ENCODE data around the gene GPSM3. TPM values are rescaled to one million over a fixed set of nuclear protein-coding genes. Genes with fewer than 3 reads are reported as not detected.

GPSM3 gene
- total RNA-seq, 1 experiment from 2014 or later: 2.0 TPM

DNA sequence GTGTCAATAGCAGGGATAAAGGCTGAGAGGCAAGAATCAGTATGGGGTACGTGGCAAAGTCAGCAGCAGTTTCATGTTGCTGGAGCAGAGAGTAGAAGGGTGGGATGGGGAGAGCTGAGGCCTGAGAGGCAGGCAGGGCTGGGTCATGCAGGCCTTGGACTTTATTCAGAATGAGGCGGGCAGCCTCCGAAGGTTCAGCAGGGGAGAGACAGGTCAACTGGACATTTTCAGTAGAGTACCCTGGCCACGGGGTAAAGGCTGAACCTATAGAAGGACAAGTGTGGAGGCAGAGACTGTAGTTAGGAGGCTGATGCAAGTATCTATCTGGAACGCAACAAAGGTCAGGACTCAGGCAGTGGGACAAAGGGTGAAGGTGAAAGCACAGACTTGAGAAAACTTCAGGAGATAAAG, 17.8 kb upstream of the GPSM3 start:
- intact Hi-C loops (cut with micrococcal nuclease; ENCODE audit: unreplicated experiment): no loop called here
- CTCF ChIA-PET: no interaction called here
- ATAC-seq (peak; percentile 44), DNase-seq (ENCODE audit: low read depth, low spot score) (no peak)
- in situ Hi-C loops (cut with HindIII; ENCODE audit: low pct_unique_long_range_greater_than_20kb, low sequenced_read_pairs): no loop called here
- no peak overlapping the region for H3K27ac ChIP-seq (ENCODE audit: low read length)
- no peak overlapping the region for H3K4me3 ChIP-seq (ENCODE audit: low read depth in 2 of 2, low read length in 2 of 2)
- POLR2A ChIA-PET: no interaction called here
- no TSS peak for BruUV-seq (replicated peaks)
- no peaks in the 10 kb centered on the region for H3K9me3 ChIP-seq (ENCODE audit: control insufficient read depth, insufficient read depth, low read depth, low read length)
- H3K4me1 ChIP-seq (ENCODE audit: control insufficient read depth, insufficient read depth, low read length): no peaks in the 10 kb centered on the region
- no peaks in the 10 kb centered on the region for H3K27me3 ChIP-seq (ENCODE audit: control insufficient read depth, insufficient read depth, low read length)
- no peak for TF ChIP-seq SIN3A (IDR thresholded peaks at IDR 0.05; ENCODE audit: borderline replicate concordance, insufficient read depth, low read depth, low read length)
- TF ChIP-seq TCF7L2 (IDR thresholded peaks at IDR 0.05; ENCODE audit: low read depth, low read length): no peak
- TF ChIP-seq REST (IDR thresholded peaks at IDR 0.05; ENCODE audit: insufficient read depth in 1 of 2, low read depth in 2 of 2, low read length in 1 of 2): no peak
- no peak for TF ChIP-seq POLR2AphosphoS5 (IDR thresholded peaks at IDR 0.05; ENCODE audit: low read depth, low read length)
- no peak for TF ChIP-seq CTCF (IDR thresholded peaks at IDR 0.05)
- no peaks in the 10 kb centered on the region for H3K36me3 ChIP-seq (ENCODE audit: control insufficient read depth, insufficient read depth, low read length)

DNA sequence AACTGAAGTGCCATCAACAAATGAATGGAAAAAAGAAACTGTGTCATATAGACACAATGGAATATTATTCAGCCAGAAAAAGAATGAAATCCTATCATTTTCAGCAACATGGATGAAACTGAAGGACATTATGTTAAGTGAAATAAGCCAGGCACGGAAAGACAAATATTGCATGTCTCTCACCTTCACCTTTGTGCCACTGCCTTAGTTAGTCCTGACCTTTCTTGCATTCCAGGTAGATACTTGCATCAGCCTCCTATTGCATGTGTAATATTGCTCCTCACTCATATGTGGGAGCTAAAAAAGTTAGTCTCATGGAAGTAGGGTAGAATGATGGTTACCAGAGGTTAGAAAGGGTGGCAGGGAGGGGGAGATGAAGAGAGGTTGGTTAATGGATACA, 16.6 kb upstream of the GPSM3 start:
- intact Hi-C loops (cut with micrococcal nuclease; ENCODE audit: unreplicated experiment) (no loop called here), in situ Hi-C loops (cut with HindIII; ENCODE audit: low pct_unique_long_range_greater_than_20kb, low sequenced_read_pairs) (no loop called here)
- no TSS peak for BruUV-seq (replicated peaks)
- Histone ChIP-seq H3K4me1 (ENCODE audit: control insufficient read depth, insufficient read depth, low read length) (no peaks in the 10 kb centered on the region), H3K9me3 (ENCODE audit: control insufficient read depth, insufficient read depth, low read depth, low read length) (no peaks in the 10 kb centered on the region), H3K27ac (ENCODE audit: low read length) (no peak overlapping the region), H3K36me3 (ENCODE audit: control insufficient read depth, insufficient read depth, low read length) (no peaks in the 10 kb centered on the region), H3K4me3 (ENCODE audit: low read depth in 2 of 2, low read length in 2 of 2) (no peak overlapping the region), H3K27me3 (ENCODE audit: control insufficient read depth, insufficient read depth, low read length) (no peaks in the 10 kb centered on the region)
- no peak for ATAC-seq
- DNase-seq (ENCODE audit: low read depth, low spot score): no peak
- ChIA-PET CTCF (no interaction called here), POLR2A (no interaction called here)
- no peak for TF ChIP-seq TCF7L2 (IDR thresholded peaks at IDR 0.05; ENCODE audit: low read depth, low read length)
- no peak for TF ChIP-seq REST (IDR thresholded peaks at IDR 0.05; ENCODE audit: insufficient read depth in 1 of 2, low read depth in 2 of 2, low read length in 1 of 2)
- no peak for TF ChIP-seq SIN3A (IDR thresholded peaks at IDR 0.05; ENCODE audit: borderline replicate concordance, insufficient read depth, low read depth, low read length)
- no peak for TF ChIP-seq POLR2AphosphoS5 (IDR thresholded peaks at IDR 0.05; ENCODE audit: low read depth, low read length)
- TF ChIP-seq CTCF (IDR thresholded peaks at IDR 0.05): no peak

Measured in Panc1 (cell line).